Adipocyte (in vitro differentiated cells): ENCODE data around the gene MYBPHL.

ENCODE experiments used
- DNase-seq: peaks from one replicate; pipeline ENCODE4 v3.0.0-alpha.2; 2015; ENCODE audit warnings: low read depth
- H3K27me3 ChIP-seq: replicated peaks from 2 replicates; pipeline ENCODE4 v1.7.0; 2013; ENCODE audit warnings: mild to moderate bottlenecking, low read length, moderate library complexity; ENCODE audit not compliant: control insufficient read depth, insufficient read depth
- H3K36me3 ChIP-seq: 2 replicates; pipeline ENCODE4 v1.7.0; 2013; ENCODE audit warnings: low read length, mild to moderate bottlenecking, moderate library complexity; ENCODE audit not compliant: control insufficient read depth, insufficient read depth, severe bottlenecking
- H3K4me1 ChIP-seq: 2 replicates; pipeline ENCODE4 v1.7.0; 2013; ENCODE audit warnings: mild to moderate bottlenecking, low read length, moderate library complexity; ENCODE audit not compliant: control insufficient read depth, insufficient read depth
- H3K4me3 ChIP-seq: 2 replicates; pipeline ENCODE4 v1.7.0; 2013; ENCODE audit warnings: mild to moderate bottlenecking, low read length, moderate library complexity
- H3K9ac ChIP-seq: 2 replicates; pipeline ENCODE4 v1.7.0; 2013; ENCODE audit warnings: mild to moderate bottlenecking, low read length, moderate library complexity
- H3K9me3 ChIP-seq: 2 replicates; pipeline ENCODE4 v1.7.0; 2013; ENCODE audit warnings: mild to moderate bottlenecking, low read length, moderate library complexity; ENCODE audit not compliant: control insufficient read depth

Gene MYBPHL

GRCh38 chr1:109331113-109331512, 24.3 kb upstream of the MYBPHL start:
- H3K9me3 ChIP-seq = peaks cover 15% of the 10 kb centered on the region
- no peak overlapping the region for H3K4me3 ChIP-seq
- H3K4me1 ChIP-seq = no peaks in the 10 kb centered on the region
- H3K9ac ChIP-seq = no peak overlapping the region
- peaks cover 96% of the 10 kb centered on the region for H3K36me3 ChIP-seq
- DNase-seq = no peak
- no peaks in the 10 kb centered on the region for H3K27me3 ChIP-seq

- no peaks in the 10 kb centered on the region for H3K4me1 ChIP-seq
- no peaks in the 10 kb centered on the region for H3K27me3 ChIP-seq
- H3K4me3 ChIP-seq = no peak overlapping the region
- no peak overlapping the region for H3K9ac ChIP-seq
- H3K36me3 ChIP-seq = peaks cover 96% of the 10 kb centered on the region
- DNase-seq = no peak
- peaks cover 15% of the 10 kb centered on the region for H3K9me3 ChIP-seq
Observed at GRCh38 chr1:109327285-109327684, 20.5 kb upstream of the MYBPHL start.

- no peaks in the 10 kb centered on the region for H3K9me3 ChIP-seq
- peaks cover 98% of the 10 kb centered on the region for H3K36me3 ChIP-seq
- no peaks in the 10 kb centered on the region for H3K27me3 ChIP-seq
- no peaks in the 10 kb centered on the region for H3K4me1 ChIP-seq
- H3K9ac ChIP-seq = no peak overlapping the region
- DNase-seq = no peak
- no peak overlapping the region for H3K4me3 ChIP-seq
Observed at GRCh38 chr1:109322974-109323373, 16.2 kb upstream of the MYBPHL start.

- no peak overlapping the region for H3K9ac ChIP-seq
- H3K36me3 ChIP-seq = peaks cover 90% of the 10 kb centered on the region
- DNase-seq = no peak
- H3K4me3 ChIP-seq = no peak overlapping the region
- peaks cover 14% of the 10 kb centered on the region for H3K4me1 ChIP-seq
- H3K9me3 ChIP-seq = no peaks in the 10 kb centered on the region
- no peaks in the 10 kb centered on the region for H3K27me3 ChIP-seq
Observed at GRCh38 chr1:109319114-109319513, 12.3 kb upstream of the MYBPHL start.

GRCh38 chr1:109316506-109316905, 9.7 kb upstream of the MYBPHL start:
- DNase-seq = no peak
- no peak overlapping the region for H3K4me3 ChIP-seq
- peaks cover 33% of the 10 kb centered on the region for H3K4me1 ChIP-seq
- no peak overlapping the region for H3K9ac ChIP-seq
- H3K27me3 ChIP-seq = no peaks in the 10 kb centered on the region
- peaks cover 90% of the 10 kb centered on the region for H3K36me3 ChIP-seq
- H3K9me3 ChIP-seq = no peaks in the 10 kb centered on the region

GRCh38 chr1:109315288-109315687, 8.5 kb upstream of the MYBPHL start:
- no peak for DNase-seq
- peaks cover 90% of the 10 kb centered on the region for H3K36me3 ChIP-seq
- no peak overlapping the region for H3K9ac ChIP-seq
- H3K4me1 ChIP-seq = peaks cover 33% of the 10 kb centered on the region
- H3K27me3 ChIP-seq = no peaks in the 10 kb centered on the region
- no peak overlapping the region for H3K4me3 ChIP-seq
- no peaks in the 10 kb centered on the region for H3K9me3 ChIP-seq

- Histone ChIP-seq H3K4me1 (peaks cover 33% of the 10 kb centered on the region), H3K9me3 (no peaks in the 10 kb centered on the region), H3K9ac (no peak overlapping the region), H3K36me3 (peaks cover 90% of the 10 kb centered on the region), H3K4me3 (no peak overlapping the region), H3K27me3 (no peaks in the 10 kb centered on the region)
- DNase-seq = peak; percentile 30
Observed at GRCh38 chr1:109314795-109315194, 8.0 kb upstream of the MYBPHL start.

GRCh38 chr1:109312978-109313775, 6.4 kb upstream of the MYBPHL start:
- peaks cover 33% of the 10 kb centered on the region for H3K4me1 ChIP-seq
- peak; percentile 40 for DNase-seq
- no peaks in the 10 kb centered on the region for H3K9me3 ChIP-seq
- H3K27me3 ChIP-seq = no peaks in the 10 kb centered on the region
- H3K4me3 ChIP-seq = peak overlapping the region; percentile 5
- peaks cover 90% of the 10 kb centered on the region for H3K36me3 ChIP-seq
- H3K9ac ChIP-seq = peak overlapping the region; percentile 7

GRCh38 chr1:109312246-109312645, 5.4 kb upstream of the MYBPHL start:
- Histone ChIP-seq H3K9me3 (no peaks in the 10 kb centered on the region), H3K4me3 (no peak overlapping the region), H3K4me1 (peaks cover 35% of the 10 kb centered on the region), H3K9ac (no peak overlapping the region), H3K36me3 (peaks cover 87% of the 10 kb centered on the region), H3K27me3 (no peaks in the 10 kb centered on the region)
- DNase-seq = no peak

GRCh38 chr1:109309347-109309746, 2.5 kb upstream of the MYBPHL start:
- Histone ChIP-seq H3K27me3 (no peaks in the 10 kb centered on the region), H3K4me1 (peaks cover 32% of the 10 kb centered on the region), H3K9ac (no peak overlapping the region), H3K36me3 (peaks cover 67% of the 10 kb centered on the region), H3K4me3 (no peak overlapping the region), H3K9me3 (no peaks in the 10 kb centered on the region)
- DNase-seq = no peak

GRCh38 chr1:109307274-109308021, 637 bp upstream of the MYBPHL start:
- Histone ChIP-seq H3K9me3 (no peaks in the 10 kb centered on the region), H3K4me1 (peaks cover 13% of the 10 kb centered on the region), H3K4me3 (no peak overlapping the region), H3K27me3 (no peaks in the 10 kb centered on the region), H3K9ac (no peak overlapping the region), H3K36me3 (peaks cover 48% of the 10 kb centered on the region)
- no peak for DNase-seq
